A549 (cell line): ENCODE data around the gene LCN9.
"Not testable (repeated sequence)": the region's sequence is repeated elsewhere in the genome, so short reads cannot be mapped to it uniquely, and the experiment has no call there.

ENCODE experiments used
- CTCF ChIP-seq: fragments of >200 bp; sonication (Bioruptor Twin); formaldehyde crosslinking; IDR thresholded peaks from 3 replicates; pipeline ENCODE4 v1.5.1; 2016
- EHMT2 ChIP-seq: fragments of 200-600 bp; sonication (generic); IDR thresholded peaks from 2 replicates; pipeline ENCODE4 v1.6.1; 2016; ENCODE audit warnings: antibody characterized with exemption, low read depth, mild to moderate bottlenecking, moderate library complexity
- ESRRA ChIP-seq: fragments of 150-350 bp; IDR thresholded peaks from 2 replicates; pipeline ENCODE4 v1.6.1; 2014; ENCODE audit warnings: mild to moderate bottlenecking, low read length, borderline replicate concordance
- HES2 ChIP-seq: fragments of >200 bp; sonication (Bioruptor Twin); formaldehyde crosslinking; IDR thresholded peaks from 2 replicates; pipeline ENCODE4 v1.6.1; 2016
- JUN ChIP-seq, 2 experiments: fragments of >200 bp; sonication (Bioruptor Twin); formaldehyde crosslinking; IDR thresholded peaks; 2 replicates in 1 of 2; 3 replicates in 1 of 2; pipeline ENCODE4 v1.6.1; 2016 to 2017
- KDM1A ChIP-seq: fragments of 200-600 bp; sonication (generic); IDR thresholded peaks from 2 replicates; pipeline ENCODE4 v1.6.1; 2016; ENCODE audit warnings: low read depth, mild to moderate bottlenecking
- MAX ChIP-seq: IDR thresholded peaks from 2 replicates; pipeline ENCODE4 v1.6.1; 2012
- RAD21 ChIP-seq, 2 experiments: fragments of >200 bp in 1 of 2; sonication (Bioruptor Twin) in 1 of 2; formaldehyde crosslinking in 1 of 2; IDR thresholded peaks in 1 of 2; conservative IDR thresholded peaks in 1 of 2; 2 replicates in 1 of 2; 3 replicates in 1 of 2; pipeline ENCODE4 v1.6.1; 2012 to 2018; ENCODE audit warnings: inconsistent platforms in 1 of 2
- SMC3 ChIP-seq: fragments of >200 bp; sonication (Bioruptor Twin); formaldehyde crosslinking; IDR thresholded peaks from 3 replicates; pipeline ENCODE4 v1.6.1; 2018; ENCODE audit warnings: inconsistent platforms
- ZSCAN20 ChIP-seq: fragments of 250-450 bp; sonication (Bioruptor Pico); IDR thresholded peaks from 2 replicates; pipeline ENCODE4 v1.8.0; 2022; ENCODE audit warnings: mild to moderate bottlenecking, moderate library complexity

GRCh38 chr9:135672786-135673185, 9.7 kb downstream of the LCN9 start:
- not testable (repeated sequence) for TF ChIP-seq CTCF; HES2; JUN (IDR thresholded peaks at IDR 0.05); MAX; SMC3; ESRRA; ZSCAN20 (CRISPR knock-in tag); RAD21 (conservative IDR thresholded peaks at IDR 0.05 in 1 of 2, IDR thresholded peaks at IDR 0.05 in 1 of 2); EHMT2; KDM1A
